Stimulated activated CD4-positive, alpha-beta T cell treated with anti-CD3 and anti-CD28 coated beads, Interleukin-1b, Interleukin-23, amount 100 ng/mL, for 24 hours (primary cell): ENCODE data around the gene ADGRL3.
"Not testable (repeated sequence)": the region's sequence is repeated elsewhere in the genome, so short reads cannot be mapped to it uniquely, and the experiment has no call there.

Experiments used
- DNase-seq, 4 experiments: peaks; one replicate each; pipeline ENCODE4 v3.0.0-alpha.2; 2020; ENCODE audit warnings: low read depth in 4 of 4, low spot score in 1 of 4

The ADGRL3 gene

DNA sequence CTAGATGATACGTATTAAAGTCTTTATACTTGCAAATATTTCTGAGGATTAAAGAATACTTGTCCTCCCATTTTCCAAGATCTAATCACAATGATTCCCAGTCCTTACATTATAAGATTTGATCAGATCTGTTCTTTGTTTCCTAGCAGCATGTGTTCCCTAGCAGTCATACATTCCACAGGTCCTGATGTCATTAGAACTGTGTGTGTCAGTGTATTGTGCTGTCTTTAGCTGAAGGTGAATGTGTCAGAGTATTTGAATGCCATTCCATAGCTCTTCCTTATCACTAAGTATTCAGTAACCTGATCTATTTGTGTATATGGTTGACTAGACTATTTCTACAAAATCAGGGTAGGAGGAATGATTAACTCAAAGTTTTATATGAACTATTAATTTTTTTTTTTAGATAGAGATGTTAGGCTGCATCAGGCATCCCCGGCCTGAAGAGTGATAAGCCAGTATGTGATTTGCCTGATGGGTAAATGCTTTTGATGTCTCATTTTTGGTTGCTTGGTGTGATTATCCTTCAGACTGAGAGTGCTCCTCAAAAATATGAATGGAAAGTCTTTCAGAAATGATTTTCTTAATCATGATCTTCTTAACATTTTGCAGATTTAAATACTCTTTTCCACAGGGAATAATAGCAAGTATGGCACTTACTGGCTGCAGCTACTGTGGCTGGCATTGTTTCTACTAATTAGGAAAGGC, 4.4 kb downstream of the ADGRL3 start:
- no peak for DNase-seq

DNA sequence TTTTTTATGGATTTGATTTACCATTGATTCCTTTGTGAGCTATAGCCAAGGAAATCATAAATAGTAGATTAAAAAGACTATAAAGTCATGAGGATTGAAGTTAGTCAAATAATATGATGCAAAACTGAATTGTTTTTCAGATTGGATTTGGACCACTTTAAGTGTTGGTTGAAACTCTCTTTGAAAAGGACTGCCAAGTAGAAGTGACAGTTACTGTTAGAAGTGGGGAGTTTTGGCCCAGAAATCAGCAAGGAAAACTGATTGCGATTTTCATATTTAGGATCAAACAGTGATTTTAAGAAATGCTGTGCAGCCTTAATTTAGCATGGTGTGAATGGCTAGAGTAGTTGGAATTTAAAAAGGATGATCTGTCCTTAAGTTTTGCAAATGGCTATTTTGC, 4.9 kb downstream of the ADGRL3 start:
- no peak for DNase-seq

DNA sequence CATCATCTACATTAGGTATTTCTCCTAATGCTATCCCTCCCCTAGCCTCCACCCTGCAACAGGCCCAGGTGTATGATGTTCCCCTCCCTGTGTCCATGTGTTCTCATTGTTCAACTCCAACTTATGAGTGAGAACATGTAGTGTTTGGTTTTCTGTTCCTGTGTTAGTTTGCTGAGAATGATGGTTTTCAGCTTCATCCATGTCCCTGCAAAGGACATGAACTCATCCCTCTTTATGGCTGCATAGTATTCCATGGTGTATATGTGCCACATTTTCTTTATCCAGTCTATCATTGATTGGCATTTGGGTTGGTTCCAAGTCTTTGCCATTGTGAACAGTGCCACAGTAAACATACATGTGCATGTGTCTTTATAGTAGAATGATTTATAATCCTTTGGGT, 7.0 kb downstream of the ADGRL3 start:
- DNase-seq: not testable (repeated sequence)

DNA sequence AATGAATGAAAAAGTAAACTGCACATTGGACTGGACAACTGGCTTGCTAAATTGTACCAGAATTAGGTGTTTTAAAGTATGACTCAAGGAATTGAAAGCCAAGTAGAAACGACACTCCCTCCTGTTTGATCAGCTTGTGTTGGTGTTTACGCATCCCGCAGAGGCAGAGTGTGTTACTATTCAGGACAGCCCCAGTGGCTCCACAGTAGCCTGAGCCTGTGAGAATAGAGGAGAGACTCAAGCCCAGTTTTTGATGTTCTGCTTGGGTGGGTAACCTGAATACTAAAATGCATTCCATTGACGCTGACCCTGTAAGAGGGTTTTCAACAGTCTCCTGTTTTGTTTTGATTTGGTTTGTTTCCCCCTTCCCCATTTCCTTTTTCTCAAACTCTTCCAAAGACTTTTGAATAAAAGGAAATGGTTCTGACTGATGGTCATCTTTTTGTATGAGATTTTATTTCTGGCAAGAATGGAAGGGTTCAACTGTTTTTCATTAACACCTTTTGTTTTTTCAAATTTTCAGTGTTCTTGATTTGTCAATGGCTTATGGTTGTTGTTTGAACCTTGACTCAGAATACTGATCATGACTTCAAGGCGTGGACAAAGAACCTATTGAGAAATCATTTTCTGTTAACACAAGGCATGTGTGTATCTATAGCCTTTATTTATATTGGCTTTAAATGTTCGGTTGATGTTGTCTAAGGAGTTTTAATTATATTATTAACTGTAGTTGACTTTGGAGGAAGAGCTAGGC, 10.2 kb downstream of the ADGRL3 start:
- DNase-seq: no peak

DNA sequence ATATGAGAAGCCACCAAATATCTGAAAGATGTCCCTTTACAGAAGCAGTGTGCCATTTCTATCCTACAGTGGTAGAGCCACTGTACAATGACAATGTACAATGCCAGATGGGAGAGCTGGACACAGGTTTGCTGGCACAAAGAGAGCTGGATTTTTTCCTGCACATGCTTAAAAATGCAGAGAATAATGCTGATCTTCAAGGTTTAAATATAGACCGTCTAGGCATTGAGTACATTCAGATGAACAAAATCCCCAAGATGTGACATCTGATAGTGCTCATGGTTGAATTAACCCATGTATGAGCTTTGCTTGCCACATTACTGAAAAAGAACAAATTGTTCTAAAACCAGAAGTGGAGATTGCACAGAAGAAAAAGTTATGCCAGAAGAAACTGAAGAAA, 11.7 kb downstream of the ADGRL3 start:
- DNase-seq: no peak

DNA sequence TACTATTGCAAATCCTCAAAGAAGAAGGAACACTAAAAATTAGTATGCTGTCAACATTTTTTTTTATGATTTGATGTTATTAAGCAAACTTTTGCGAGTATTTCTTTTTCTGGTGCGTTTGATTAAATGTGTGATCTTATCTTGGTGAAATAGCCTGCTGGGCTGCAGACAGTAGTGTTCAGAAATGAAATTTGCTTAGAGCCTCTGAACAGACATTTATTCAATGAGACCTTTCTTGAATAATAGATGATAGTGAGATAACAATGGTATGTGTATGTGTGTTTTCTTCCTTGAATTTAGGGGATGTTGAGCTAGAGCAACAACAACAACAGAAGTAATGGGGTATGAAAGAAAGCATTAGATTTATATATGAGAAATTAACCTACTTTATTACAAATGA, 12.7 kb downstream of the ADGRL3 start:
- DNase-seq: no peak

DNA sequence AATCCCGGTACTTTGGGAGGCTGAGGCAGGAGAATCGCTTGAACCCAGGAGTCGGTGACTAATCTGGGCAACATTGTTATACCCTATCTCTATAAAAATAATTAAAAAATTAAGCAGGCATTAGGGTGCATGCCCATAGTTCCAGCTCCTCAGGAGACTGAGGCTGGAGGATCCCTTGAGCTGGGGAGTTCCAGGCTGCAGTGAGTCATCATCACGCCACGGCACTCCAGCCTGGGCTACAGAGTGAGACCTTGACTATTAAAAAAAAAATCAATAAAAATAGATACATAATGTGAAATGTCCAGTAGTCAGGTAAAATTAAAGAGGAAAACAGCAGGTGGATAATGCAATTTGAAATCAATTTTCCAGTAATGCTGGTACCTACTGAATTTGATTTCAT, 14.6 kb downstream of the ADGRL3 start:
- DNase-seq: no peak

DNA sequence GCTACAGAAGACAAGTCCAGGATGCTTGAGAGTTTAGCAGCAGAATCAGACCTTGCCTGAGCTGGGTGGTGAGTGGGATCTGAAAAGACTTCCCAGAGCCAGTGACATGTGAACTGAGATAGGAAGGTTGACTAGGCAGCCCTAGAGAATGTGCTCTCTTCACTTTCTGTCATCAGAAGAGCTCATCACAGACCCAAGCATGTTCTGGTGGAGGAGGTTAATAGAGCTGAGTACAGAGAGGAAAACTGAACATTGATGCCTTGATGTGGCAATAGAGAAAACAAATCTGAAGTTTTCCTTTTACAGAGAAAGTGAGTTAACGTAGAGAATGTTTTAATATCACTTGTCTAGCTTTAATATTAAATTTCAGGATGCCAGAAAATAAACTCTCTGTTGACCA, 17.1 kb downstream of the ADGRL3 start:
- DNase-seq: no peak

DNA sequence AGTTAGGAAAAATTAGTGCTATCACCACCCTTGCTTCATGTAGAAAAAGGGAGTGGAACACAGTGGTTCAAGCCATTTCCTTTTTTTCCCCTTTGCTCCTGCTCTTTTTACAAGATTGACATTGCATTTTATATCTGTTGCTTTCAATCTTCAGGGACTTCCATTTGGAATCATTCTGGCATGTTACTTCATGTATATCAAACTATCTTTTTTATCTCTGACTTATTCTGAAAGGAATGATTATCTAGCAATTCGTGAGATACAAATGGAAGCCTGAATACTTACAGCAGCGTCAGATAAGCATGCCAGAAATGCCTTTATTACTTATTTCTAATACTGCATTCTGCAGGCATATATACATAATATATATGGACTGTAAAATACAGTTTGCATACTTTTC, 20.4 kb downstream of the ADGRL3 start:
- no peak for DNase-seq

DNA sequence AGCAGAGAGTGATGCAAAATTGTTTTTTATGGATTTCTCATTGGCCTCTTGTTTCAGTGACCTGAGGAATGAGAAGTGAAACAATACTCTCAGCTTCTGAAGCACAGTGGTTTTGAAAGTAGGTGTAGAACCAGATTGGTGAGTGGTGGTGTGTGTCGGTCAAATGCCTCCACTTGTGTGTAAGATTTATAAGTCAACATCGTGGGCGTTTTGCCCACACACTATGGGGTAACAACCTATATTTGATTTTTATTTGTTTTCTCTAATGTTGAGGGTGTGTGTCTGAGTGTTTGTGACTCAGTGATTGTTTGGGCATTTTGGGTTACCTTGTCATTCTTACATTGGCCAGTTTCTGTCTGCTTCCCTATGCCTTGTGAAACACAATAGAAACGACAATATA, 23.3 kb downstream of the ADGRL3 start:
- no peak for DNase-seq

DNA sequence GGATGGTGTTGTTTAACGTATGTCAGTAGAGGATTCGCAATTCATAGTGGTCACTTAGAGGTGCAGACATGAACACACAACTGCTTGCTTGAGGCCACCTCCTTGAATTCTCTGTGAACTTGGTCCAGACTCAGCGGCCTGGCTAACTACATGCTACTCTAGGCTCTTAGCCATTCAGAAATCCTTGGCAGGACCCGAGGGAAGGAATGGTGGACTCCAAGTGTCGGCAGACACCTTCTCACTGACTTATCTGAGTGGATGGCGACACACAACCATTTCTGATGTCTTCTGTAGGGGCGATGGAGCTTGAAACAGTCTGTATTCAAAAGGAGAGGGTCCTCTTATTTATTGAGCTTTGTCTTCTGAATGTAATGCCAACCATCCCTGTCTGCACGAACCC, 24.4 kb downstream of the ADGRL3 start:
- DNase-seq: no peak

DNA sequence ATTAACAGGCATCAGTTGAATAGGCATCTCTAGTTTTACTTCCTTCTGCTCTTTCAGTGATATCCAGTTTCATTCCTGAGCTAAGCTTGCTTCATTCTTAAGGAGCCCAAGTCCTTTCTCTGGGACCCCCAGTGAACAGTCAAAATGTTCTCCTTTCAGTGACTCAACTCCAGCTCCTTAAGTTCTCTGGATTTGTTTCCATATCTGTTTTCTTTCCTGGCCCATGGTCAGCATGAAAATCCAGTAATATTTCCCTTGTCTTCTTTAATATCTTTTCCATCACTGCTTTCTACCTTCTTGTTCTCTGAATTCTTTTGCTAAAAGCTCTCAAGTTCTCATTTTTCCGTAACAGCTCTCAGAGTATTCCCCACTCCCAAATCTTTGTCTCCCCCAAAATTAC, 25.5 kb downstream of the ADGRL3 start:
- DNase-seq: no peak

DNA sequence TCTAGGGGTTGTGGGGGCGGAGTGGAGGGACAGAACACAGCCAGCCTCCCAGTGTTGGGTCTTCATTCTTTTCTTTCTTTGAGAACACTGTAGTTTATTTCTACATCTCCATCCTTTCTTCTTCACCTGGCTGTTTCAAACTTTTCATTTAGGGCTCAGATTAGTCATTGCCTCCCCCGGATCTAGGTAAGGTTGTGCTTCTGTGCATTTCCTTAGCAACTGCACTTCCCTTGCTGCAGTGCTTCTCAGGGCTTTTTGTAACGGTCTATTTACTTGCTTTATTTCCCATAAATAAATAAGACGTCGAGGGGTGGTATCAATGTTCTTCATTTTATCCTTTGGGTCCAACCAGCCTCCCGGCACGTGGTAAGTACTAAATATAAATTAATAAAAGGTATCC, 31.3 kb downstream of the ADGRL3 start:
- DNase-seq: no peak

DNA sequence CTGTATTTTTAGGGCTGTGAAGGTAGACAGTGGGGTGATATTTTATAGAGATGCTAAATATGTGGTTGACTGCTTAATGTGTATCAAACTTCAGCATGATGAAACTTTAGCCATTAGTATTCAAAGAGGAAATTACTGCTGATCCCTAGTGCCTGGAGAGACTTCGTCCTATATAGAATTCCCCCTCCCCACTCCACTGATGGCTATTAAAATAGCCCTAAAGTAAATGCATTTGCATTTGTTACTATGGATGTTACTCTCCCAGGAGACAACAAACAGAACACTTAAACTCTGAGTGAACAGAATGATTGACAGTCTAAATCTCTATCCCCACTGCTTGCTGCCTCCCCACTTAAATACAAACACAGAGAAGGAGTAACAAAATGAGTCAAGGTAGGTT, 39.1 kb downstream of the ADGRL3 start:
- no peak for DNase-seq

DNA sequence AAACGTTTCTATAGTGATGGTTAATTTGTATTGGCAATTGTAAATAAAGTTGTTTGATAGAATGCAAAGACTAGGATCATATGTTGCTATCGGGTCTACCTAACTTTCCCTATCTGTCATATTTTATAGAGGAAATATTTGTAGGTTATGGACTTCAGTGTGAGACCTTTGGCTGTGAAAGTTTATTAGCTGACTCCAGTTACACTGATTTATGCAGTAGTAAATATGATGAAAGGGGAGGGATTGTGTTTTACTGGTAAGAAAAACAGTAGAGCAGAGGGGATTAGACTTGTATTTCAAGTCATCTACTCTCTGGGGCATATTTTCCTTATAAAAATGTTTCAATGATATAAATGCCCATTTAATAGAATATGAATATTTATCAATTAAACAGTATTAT, 43.8 kb downstream of the ADGRL3 start:
- DNase-seq: no peak

DNA sequence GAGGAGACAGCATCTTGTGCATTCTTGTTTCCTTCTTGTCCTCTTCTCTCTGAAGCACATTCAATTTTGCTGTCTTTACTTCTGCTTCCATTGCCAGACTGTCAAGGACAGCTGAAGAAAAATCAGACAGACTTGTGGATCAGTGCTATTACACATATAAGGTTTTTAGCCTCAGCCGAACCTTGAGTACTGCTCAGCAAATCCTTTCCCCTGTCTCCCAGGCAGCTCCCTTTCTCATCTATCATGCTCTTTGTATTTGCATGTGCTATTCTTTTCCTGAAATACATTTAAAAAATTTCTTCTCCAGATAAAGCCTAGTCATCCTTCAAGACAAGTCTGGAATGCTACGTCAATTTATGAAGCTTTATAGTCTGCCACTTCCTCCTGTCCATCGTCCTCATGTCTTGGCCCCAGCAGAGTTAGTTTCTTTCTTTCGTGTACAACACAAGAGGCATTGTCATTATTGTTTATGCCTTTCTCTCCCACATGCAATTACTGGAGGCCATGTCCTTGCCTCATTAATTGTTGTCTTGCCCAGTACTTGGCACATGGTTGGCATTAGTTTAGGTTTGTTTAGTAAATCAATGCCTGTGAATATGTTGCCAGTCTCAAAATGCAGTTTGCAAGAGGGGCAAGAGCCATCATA, 45.1 kb downstream of the ADGRL3 start:
- DNase-seq: no peak

DNA sequence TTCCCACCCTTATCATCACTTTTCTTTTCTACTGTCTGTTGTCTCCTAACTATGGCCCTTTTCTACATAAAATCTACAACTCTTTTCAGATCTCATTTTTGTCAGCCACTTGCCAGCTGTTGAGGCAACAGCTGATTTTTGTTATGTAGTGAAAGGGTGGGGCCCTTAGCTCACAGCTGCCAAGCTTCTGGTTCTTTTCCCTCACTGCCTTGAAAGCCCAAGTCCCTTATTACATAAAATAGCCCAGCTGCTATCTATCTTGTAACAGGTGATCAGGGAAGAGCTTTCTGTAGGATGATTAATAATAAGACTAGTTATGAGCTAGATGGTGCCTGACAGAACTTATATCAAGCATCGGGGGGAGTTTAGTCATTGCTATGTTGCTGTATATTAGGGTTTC, 45.9 kb downstream of the ADGRL3 start:
- DNase-seq: no peak

DNA sequence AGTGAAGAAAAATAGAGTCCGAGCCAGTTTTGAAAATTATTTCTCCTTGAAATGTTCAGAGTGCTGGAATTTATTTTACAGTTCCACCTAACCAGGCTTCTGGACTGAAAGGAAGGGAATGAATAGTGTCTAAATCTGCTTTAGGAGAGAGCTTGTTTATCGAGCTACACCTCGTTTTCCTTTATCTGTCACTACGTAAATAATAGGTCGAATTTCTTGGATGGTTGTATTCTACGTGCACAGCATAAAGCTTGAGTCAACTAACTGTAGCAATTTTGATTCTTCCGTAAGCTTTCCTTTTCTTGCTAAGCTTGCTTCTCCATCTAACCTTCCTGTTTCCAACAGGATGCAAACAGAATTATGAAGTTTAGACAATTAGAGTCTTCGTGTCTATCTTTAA, 48.6 kb downstream of the ADGRL3 start:
- DNase-seq: no peak

DNA sequence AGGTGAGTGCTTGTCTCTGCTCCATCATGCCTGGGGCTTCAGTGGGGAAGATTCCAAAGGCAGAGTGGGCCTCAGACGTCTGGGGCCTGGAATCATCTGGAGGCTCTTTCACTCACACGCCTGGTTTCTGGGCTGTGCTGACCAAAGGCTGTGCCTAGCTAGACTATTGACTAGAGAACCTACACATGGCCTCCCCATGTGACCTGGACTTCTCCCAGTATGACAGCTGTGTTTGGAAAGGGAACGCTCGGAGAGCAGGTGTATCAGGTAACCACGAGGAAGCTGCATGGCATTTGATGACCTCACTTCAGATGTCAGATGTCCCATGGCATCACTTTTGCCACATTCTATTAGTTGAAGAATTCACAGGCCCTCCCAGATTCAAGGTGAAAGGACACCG, 51.0 kb downstream of the ADGRL3 start:
- DNase-seq: no peak

DNA sequence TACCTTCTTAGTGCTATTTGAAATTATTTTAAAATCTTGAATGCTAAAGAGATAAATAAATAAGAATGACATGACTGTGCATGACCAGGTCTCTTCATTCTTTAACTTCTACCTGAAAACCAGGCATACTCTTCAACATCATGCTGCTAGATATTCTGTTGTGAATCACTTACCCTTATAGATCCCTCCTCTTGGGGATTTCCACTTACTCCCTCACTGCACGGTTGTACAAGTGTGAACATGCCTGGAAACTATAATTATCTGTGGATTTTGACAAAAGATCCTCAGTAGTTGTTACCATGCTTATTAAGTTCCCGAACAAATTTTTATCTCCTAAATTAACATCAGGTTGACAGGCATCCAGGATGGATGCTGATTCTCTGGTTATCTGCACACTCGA, 54.3 kb downstream of the ADGRL3 start:
- DNase-seq: no peak

DNA sequence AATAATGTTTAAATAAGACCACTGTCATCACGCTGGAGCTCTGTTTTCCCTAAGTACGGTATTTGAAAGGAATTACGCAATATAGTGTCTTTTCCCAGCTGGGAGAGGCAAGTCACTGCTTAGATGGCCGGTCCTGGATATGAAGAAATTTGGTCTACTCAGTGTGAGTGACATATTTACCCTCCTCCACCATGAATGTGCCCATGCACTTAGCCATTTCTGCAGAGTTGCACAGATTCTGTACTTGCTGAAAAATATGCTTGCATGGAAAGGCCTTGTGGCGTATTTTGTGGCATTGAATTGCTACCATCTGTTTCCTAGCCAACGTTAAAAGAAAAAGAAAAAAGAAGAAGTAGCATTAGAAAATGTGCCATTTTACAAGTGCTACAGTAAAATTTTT, 73.1 kb downstream of the ADGRL3 start:
- no peak for DNase-seq

DNA sequence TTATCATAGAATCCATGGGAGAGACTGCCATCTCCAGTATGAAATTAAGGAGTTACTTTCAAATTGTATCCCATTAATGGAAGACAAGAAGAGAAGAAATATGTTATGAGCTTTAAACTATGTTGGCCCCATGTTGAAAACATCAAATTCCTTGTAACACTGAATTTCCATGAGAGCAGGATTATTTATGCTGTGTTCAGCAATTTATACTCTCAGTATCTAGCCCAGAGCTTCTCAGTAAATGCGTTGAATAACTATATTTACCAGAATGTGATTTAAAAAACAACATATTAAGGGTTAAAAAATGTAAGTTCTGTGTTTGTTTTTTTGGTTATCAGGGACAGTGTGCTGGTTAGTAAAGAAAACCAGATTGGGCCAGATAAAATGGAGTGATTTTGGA, 74.2 kb downstream of the ADGRL3 start:
- DNase-seq: no peak

DNA sequence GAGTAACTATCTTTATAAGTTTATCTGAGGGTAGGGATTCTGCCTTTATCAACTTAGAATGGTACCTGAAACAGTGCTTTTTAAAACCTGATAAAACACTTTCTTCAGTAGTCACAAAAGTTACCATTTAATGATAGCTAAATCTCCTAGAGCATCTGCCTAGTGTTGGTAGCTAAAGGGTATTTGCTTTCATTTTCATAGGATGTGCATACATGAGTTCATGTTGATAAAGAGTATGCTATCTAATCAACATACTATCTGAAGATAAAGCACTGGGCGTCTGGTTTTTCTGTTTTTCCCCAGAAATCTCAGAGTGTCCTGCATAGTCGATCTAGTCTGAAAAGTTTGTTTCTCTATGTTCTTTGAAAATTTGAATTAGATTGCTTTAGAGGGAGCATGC, 75.1 kb downstream of the ADGRL3 start:
- no peak for DNase-seq
